Stimulated activated memory B cell treated with anti-CD40 and anti-IgM and Interleukin-4, amounts not matched to agents 10 μg/mL and 1 μg/mL and 100 μg/mL, for 72 hours (primary cell): ENCODE results near the gene RET.

Experiments used
- ATAC-seq: fragments of 150-1000 bp; cut with Tn5 transposase; 2 replicates; pipeline ENCODE4 v1.10.0; 2021
- H3K27ac Mint-ChIP-seq: one replicate; pipeline ENCODE4 v1.8.0; 2022; ENCODE audit warnings: mild to moderate bottlenecking, mixed read lengths
- H3K27me3 Mint-ChIP-seq: one replicate; pipeline ENCODE4 v1.8.0; 2022; ENCODE audit warnings: mixed read lengths
- H3K36me3 Mint-ChIP-seq: one replicate; pipeline ENCODE4 v1.8.0; 2022; ENCODE audit warnings: mixed read lengths
- H3K4me1 Mint-ChIP-seq: one replicate; pipeline ENCODE4 v1.8.0; 2022; ENCODE audit warnings: mixed read lengths
- H3K4me3 Mint-ChIP-seq: one replicate; pipeline ENCODE4 v1.8.0; 2022; ENCODE audit warnings: mild to moderate bottlenecking, moderate library complexity, mixed read lengths
- H3K9me3 Mint-ChIP-seq: one replicate; pipeline ENCODE4 v1.8.0; 2022; ENCODE audit warnings: mixed read lengths

RET gene

DNA sequence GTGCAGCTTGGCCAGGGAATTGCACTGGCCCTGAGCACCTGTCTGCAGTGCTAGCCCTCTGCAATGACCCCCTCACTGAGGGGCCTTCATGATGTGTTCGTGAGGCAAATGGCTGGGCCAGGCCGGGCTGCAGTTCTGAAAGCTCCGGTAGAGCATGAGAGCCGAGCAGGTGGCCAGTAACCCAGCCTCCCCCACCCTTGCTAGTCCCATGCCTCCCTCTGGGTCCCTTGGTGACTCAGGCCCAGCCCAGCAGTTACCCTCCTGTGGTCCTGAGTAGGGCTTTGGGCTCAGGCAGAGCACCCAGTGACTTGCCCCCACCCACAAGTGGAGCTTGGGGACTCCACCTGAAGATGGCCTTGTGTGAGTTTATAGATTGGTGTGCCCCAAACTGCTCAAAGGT, 45.2 kb downstream of the RET start:
- peak overlapping the region; percentile 67 for H3K27ac Mint-ChIP-seq
- H3K27me3 Mint-ChIP-seq, result no peaks in the 10 kb centered on the region
- no peaks in the 10 kb centered on the region for H3K9me3 Mint-ChIP-seq
- no peak for ATAC-seq
- H3K4me1 Mint-ChIP-seq, result peaks cover 51% of the 10 kb centered on the region
- H3K36me3 Mint-ChIP-seq, result no peaks in the 10 kb centered on the region
- H3K4me3 Mint-ChIP-seq, result no peak overlapping the region

DNA sequence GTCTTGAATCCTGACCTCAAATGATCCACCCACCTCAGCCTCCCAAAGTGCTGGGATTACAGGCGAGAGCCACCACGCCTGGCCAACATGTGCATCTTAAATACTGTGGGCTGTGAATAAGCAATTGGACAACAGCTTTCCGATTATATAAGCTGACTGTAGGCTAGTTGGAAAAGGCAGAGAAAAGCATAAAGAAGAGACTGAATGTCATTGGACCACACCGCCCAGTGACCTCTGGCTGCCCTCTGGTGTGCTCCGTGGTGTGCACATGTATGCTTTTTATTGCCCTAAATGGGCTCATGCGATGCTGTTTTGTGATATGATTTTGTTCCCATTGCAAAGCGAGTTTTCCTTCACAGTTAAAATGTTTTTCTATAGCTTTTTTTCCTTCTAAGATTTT, 46.0 kb downstream of the RET start:
- H3K4me1 Mint-ChIP-seq, result peaks cover 52% of the 10 kb centered on the region
- ATAC-seq, result no peak

DNA sequence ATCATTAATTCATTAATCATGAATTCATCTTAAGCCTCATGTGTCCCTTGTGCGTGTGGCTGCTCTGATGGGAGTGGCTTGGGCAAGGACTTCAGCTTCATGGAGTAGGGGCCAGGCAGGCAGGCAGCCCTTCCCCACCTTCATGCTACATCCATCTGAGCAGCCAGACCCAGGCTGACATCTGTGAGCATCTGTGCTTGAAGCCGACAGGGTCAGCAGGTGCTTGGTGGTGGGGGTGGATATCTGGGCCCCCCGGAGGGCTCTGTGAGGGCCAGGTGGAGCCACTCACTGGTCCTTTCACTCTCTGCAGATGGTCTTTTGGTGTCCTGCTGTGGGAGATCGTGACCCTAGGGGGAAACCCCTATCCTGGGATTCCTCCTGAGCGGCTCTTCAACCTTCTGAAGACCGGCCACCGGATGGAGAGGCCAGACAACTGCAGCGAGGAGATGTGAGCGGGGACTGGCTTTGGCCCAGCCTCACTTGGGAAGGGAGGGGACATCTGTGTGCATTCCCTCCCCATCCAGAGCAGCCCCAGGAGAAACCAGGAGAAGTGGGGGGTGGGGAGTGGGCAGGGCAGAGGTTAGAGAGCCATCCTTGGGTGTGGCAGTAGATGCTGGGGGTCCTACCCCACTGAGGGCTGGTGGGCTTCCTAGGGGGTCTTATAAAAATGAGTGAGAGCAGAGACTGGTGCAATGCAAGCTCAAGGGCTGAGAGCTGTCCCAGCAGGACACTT, 46.7 kb downstream of the RET start:
- Mint-ChIP-seq H3K4me3 (no peak overlapping the region), H3K4me1 (peaks cover 52% of the 10 kb centered on the region), H3K36me3 (no peaks in the 10 kb centered on the region), H3K27ac (peak overlapping the region; percentile 54), H3K9me3 (no peaks in the 10 kb centered on the region), H3K27me3 (no peaks in the 10 kb centered on the region)
- no peak for ATAC-seq

More for the DNA sequence above, 46.0 kb downstream of the RET start:
- H3K9me3 Mint-ChIP-seq, result no peaks in the 10 kb centered on the region
- H3K4me3 Mint-ChIP-seq, result no peak overlapping the region
- H3K36me3 Mint-ChIP-seq, result no peaks in the 10 kb centered on the region
- no peaks in the 10 kb centered on the region for H3K27me3 Mint-ChIP-seq
- peak overlapping the region; percentile 67 for H3K27ac Mint-ChIP-seq

DNA sequence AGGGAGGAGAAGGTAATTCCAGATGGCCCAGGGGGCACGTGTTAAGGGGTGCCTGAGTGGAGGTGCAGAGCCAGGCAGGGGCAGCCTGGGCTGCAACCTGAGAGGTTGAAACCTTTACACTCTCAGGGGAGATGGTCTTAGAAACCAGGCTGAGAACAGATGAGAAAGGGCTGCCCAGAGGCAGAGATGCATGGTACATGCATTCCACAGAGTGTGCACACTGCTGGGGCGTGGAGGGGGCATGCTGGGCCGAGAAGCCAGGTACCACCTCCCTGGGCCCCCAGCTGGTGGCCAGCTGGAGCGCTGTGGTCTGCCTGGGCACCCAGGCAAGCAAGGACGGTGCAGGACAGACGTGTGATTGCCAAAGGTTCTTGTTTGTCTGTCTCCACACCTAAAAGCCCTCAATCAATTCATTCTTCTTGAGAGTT, 47.2 kb downstream of the RET start:
- no peak for ATAC-seq
- Mint-ChIP-seq H3K27me3 (no peaks in the 10 kb centered on the region), H3K4me3 (no peak overlapping the region), H3K27ac (peak overlapping the region; percentile 54), H3K9me3 (no peaks in the 10 kb centered on the region), H3K4me1 (peaks cover 56% of the 10 kb centered on the region), H3K36me3 (no peaks in the 10 kb centered on the region)

DNA sequence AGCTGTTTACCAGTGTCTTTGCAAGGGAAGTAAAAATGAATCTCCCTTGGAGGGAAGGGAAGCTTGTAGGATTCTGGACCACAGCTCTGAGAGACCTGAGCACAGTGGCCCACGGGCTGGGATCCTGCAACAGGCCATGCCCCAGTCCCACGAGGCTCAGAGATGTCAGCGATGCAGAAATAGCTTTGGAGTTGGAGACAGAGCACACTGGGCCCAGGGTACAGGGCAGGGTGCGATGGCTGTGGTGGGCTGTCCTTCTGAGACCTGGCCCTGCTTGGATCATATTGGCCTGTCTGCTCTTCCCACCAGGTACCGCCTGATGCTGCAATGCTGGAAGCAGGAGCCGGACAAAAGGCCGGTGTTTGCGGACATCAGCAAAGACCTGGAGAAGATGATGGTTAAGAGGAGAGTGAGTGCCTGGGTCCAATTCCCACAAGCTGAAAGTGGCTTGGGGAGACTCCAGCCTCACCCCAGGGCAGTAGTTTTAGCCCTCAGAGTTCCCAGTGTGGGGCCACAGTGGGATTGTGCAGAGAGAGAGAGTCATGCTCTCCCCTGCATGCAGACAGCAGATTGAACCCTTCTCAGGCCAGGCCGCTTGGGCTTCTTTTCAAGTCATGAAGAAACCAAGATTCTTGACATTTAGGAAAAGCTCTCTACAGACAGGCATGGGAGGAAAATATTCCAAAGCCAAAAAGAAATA, 47.9 kb downstream of the RET start:
- ATAC-seq, result no peak
- Mint-ChIP-seq H3K4me1 (peaks cover 61% of the 10 kb centered on the region), H3K27ac (peak overlapping the region; percentile 54), H3K36me3 (no peaks in the 10 kb centered on the region), H3K9me3 (no peaks in the 10 kb centered on the region), H3K4me3 (no peak overlapping the region), H3K27me3 (no peaks in the 10 kb centered on the region)

DNA sequence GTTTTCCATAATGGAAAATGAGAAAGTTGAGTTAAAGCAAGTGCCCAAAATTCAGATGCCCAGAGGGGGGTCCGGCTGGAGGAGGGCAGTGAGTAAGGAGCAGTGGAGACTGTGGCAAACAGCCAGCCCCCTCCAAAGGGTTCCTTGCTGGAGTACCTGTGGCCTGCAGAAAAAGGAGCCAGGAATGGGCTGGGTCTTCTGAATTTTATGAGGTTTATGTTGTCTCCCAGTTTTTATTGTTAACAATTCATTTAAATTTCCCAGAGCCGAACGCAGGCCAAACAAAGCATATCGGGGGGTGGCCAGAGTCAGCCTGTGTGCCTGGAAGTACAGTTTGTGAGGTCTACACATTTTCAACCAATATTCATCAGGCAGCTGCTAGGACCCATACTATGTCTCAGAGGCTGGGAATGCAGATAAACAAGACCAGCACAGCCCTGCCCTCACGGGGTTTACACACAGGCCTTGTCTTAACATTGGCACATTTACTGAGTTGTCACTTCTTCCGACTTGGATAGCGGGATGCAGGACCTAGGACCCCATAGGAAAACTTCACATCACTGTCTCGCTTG, 48.5 kb downstream of the RET start:
- Mint-ChIP-seq H3K27me3 (no peaks in the 10 kb centered on the region), H3K4me1 (peaks cover 57% of the 10 kb centered on the region), H3K27ac (peak overlapping the region; percentile 54), H3K4me3 (no peak overlapping the region), H3K9me3 (no peaks in the 10 kb centered on the region), H3K36me3 (no peaks in the 10 kb centered on the region)
- no peak for ATAC-seq

DNA sequence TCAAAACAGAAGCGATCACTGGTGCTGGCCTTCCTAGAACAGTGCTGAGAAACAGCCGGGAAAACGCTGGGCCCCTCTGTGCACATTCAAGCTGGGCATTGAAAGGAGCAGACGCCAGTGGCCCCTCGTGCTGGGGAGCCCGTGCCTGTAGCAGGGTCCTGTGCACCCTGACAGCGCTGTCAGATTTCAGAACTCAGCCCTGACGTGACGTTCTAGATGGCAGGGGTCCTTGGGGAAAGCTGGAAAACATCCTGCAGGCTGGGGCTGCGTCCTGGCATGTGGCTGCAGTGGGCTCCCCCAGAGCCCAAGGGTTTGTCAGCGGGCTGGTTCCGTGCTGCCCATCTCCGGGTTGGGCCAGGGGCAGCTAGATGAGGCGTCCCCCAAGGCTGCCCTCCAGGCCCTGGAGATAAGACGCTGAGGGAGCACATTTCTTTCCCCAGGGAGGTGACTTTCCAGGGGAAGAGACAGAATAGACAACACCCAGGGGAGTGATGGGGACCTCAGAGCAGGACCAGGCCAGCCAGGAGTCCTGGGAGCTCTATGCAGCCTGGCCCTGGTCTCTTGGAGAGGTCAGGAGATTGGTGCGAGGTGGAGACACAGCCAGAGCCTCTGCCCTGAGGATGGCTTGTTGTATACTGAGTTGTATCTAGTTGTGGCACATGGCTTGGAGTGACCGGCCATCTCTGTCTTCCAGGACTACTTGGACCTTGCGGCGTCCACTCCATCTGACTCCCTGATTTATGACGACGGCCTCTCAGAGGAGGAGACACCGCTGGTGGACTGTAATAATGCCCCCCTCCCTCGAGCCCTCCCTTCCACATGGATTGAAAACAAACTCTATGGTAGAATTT, 49.2 kb downstream of the RET start:
- H3K4me1 Mint-ChIP-seq, result peaks cover 50% of the 10 kb centered on the region
- ATAC-seq, result no peak
- H3K9me3 Mint-ChIP-seq, result no peaks in the 10 kb centered on the region

DNA sequence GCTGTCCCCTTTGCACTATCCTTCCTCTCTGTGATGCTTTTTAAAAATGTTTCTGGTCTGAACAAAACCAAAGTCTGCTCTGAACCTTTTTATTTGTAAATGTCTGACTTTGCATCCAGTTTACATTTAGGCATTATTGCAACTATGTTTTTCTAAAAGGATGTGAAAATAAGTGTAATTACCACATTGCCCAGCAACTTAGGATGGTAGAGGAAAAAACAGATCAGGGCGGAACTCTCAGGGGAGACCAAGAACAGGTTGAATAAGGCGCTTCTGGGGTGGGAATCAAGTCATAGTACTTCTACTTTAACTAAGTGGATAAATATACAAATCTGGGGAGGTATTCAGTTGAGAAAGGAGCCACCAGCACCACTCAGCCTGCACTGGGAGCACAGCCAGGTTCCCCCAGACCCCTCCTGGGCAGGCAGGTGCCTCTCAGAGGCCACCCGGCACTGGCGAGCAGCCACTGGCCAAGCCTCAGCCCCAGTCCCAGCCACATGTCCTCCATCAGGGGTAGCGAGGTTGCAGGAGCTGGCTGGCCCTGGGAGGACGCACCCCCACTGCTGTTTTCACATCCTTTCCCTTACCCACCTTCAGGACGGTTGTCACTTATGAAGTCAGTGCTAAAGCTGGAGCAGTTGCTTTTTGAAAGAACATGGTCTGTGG, 50.0 kb downstream of the RET start:
- H3K9me3 Mint-ChIP-seq, result no peaks in the 10 kb centered on the region
- H3K27me3 Mint-ChIP-seq, result no peaks in the 10 kb centered on the region
- H3K4me3 Mint-ChIP-seq, result no peak overlapping the region
- no peaks in the 10 kb centered on the region for H3K36me3 Mint-ChIP-seq
- H3K4me1 Mint-ChIP-seq, result peaks cover 42% of the 10 kb centered on the region
- ATAC-seq, result peak; percentile 65
- peak overlapping the region; percentile 55 for H3K27ac Mint-ChIP-seq

More for the DNA sequence above, 49.2 kb downstream of the RET start:
- peak overlapping the region; percentile 55 for H3K27ac Mint-ChIP-seq
- H3K4me3 Mint-ChIP-seq, result no peak overlapping the region
- no peaks in the 10 kb centered on the region for H3K27me3 Mint-ChIP-seq
- H3K36me3 Mint-ChIP-seq, result no peaks in the 10 kb centered on the region

DNA sequence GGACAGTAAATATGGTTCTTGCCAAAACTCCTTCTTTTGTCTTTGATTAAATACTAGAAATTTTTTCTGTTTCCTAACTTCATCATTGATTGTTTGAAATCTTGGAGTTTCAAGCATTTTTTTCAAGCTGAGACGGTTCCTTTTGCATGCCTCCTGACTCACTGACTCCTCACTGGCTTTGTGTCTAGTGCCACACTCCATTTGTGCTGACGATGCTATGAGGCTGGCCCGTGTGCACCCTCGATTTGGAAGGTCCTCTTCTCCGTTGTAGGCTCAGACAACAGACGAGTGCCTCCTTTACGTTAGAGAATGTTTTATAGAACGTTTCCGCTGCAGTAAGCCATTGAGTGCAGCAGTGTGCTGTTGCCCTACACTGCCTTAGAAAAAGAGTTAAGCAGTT, 50.6 kb downstream of the RET start:
- H3K9me3 Mint-ChIP-seq, result no peaks in the 10 kb centered on the region
- no peak for ATAC-seq
- H3K36me3 Mint-ChIP-seq, result no peaks in the 10 kb centered on the region
- peaks cover 37% of the 10 kb centered on the region for H3K4me1 Mint-ChIP-seq
- H3K27ac Mint-ChIP-seq, result peak overlapping the region; percentile 55
- H3K4me3 Mint-ChIP-seq, result no peak overlapping the region
- H3K27me3 Mint-ChIP-seq, result no peaks in the 10 kb centered on the region

DNA sequence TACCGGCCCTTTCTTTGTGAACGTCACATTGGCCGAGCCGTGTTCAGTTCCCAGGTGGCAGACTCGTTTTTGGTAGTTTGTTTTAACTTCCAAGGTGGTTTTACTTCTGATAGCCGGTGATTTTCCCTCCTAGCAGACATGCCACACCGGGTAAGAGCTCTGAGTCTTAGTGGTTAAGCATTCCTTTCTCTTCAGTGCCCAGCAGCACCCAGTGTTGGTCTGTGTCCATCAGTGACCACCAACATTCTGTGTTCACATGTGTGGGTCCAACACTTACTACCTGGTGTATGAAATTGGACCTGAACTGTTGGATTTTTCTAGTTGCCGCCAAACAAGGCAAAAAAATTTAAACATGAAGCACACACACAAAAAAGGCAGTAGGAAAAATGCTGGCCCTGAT, 51.5 kb downstream of the RET start:
- ATAC-seq, result no peak
- no peak overlapping the region for H3K4me3 Mint-ChIP-seq
- H3K27ac Mint-ChIP-seq, result peak overlapping the region; percentile 61
- H3K9me3 Mint-ChIP-seq, result no peaks in the 10 kb centered on the region
- H3K27me3 Mint-ChIP-seq, result no peaks in the 10 kb centered on the region
- peaks cover 37% of the 10 kb centered on the region for H3K4me1 Mint-ChIP-seq
- H3K36me3 Mint-ChIP-seq, result no peaks in the 10 kb centered on the region

DNA sequence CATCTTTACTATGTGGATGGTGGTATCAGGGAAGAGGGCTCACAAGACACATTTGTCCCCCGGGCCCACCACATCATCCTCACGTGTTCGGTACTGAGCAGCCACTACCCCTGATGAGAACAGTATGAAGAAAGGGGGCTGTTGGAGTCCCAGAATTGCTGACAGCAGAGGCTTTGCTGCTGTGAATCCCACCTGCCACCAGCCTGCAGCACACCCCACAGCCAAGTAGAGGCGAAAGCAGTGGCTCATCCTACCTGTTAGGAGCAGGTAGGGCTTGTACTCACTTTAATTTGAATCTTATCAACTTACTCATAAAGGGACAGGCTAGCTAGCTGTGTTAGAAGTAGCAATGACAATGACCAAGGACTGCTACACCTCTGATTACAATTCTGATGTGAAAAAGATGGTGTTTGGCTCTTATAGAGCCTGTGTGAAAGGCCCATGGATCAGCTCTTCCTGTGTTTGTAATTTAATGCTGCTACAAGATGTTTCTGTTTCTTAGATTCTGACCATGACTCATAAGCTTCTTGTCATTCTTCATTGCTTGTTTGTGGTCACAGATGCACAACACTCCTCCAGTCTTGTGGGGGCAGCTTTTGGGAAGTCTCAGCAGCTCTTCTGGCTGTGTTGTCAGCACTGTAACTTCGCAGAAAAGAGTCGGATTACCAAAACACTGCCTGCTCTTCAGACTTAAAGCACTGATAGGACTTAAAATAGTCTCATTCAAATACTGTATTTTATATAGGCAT, 52.3 kb downstream of the RET start:
- peaks cover 32% of the 10 kb centered on the region for H3K4me1 Mint-ChIP-seq
- peak; percentile 71 for ATAC-seq
- no peaks in the 10 kb centered on the region for H3K36me3 Mint-ChIP-seq
- peak overlapping the region; percentile 61 for H3K27ac Mint-ChIP-seq
- no peaks in the 10 kb centered on the region for H3K27me3 Mint-ChIP-seq
- no peaks in the 10 kb centered on the region for H3K9me3 Mint-ChIP-seq
- no peak overlapping the region for H3K4me3 Mint-ChIP-seq

DNA sequence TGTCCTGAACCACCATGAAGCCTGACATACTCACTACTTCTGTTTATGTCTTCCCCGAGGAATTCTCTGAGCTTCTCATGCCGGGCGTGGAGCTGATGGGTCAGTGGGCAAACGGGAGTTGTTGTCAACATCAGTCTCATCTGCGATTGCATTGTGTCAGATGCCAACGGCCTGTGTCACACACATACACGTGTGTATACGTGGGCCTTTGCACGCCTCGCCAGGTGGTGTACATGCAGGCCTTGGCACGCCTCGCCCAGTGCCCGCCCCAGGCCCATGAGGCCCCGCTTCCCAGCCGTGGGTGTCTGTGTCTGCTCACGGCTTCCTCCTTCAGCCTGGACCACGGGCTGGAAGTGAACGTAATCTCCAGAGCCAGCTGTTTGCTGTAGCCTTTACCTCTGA, 53.9 kb downstream of the RET start:
- Mint-ChIP-seq H3K27ac (no peak overlapping the region), H3K9me3 (no peaks in the 10 kb centered on the region), H3K27me3 (no peaks in the 10 kb centered on the region), H3K36me3 (no peaks in the 10 kb centered on the region), H3K4me3 (no peak overlapping the region), H3K4me1 (peaks cover 23% of the 10 kb centered on the region)
- ATAC-seq, result no peak

DNA sequence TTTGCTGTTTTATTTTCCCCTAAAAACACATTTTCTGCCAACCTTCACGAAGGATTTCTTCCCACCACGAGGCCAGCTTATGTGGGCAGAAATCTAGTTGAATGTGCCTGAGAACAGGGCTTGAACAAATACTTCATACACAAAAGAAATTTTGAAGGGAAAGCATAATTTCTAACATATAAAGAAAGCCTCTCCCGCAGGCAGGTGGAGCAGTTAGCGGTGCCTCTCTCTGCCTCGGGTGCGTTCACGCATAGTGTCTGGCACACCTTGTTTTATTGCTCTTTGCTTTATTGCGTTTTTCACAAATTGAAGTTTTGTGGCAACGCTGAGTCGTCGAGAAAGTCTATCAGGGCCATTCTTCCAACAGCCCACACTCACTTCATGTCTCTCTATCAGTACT, 54.4 kb downstream of the RET start:
- no peak for ATAC-seq
- no peak overlapping the region for H3K4me3 Mint-ChIP-seq
- H3K4me1 Mint-ChIP-seq, result peaks cover 20% of the 10 kb centered on the region
- H3K36me3 Mint-ChIP-seq, result no peaks in the 10 kb centered on the region
- no peaks in the 10 kb centered on the region for H3K27me3 Mint-ChIP-seq
- no peaks in the 10 kb centered on the region for H3K9me3 Mint-ChIP-seq
- no peak overlapping the region for H3K27ac Mint-ChIP-seq

DNA sequence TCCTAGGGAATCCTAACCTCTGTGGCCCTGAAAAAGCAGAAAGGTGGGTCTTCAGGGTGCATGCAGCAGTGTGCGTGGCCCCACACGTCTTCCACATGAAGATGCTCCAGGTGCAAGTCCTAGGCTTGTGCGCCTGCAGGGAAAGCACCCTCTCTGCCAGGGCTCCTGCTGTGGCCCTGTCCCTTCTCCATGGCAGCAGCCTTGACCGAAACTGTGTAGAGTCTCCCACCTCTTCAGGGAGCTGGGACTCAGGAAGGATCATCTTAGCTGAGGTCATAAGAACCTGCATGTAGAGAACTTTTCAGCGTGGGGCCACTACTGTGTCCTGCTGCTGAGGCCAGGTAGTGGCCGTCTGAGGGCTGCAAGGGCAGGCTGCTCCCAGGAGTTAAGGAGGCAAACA, 55.0 kb downstream of the RET start:
- ATAC-seq, result no peak
- Mint-ChIP-seq H3K9me3 (no peaks in the 10 kb centered on the region), H3K4me1 (peaks cover 18% of the 10 kb centered on the region), H3K4me3 (no peak overlapping the region), H3K36me3 (no peaks in the 10 kb centered on the region), H3K27me3 (no peaks in the 10 kb centered on the region), H3K27ac (no peak overlapping the region)
